Skeletal muscle cell (primary cell): Measurements from ENCODE around the gene SHROOM3.

Experiments
- DNase-seq: peaks from one replicate; pipeline ENCODE4 v3.0.0-alpha.2; 2010; ENCODE audit warnings: low read depth
- H3K4me3 ChIP-seq: 2 replicates; pipeline ENCODE4 v1.5.1; 2011; ENCODE audit warnings: low read depth, mild to moderate bottlenecking, control low read depth, low read length, moderate library complexity

The SHROOM3 gene

GRCh38 chr4:76809594-76810305 lies 374.7 kb downstream of the SHROOM3 start:
- H3K4me3 ChIP-seq: no peak overlapping the region
- no peak for DNase-seq

- peak; percentile 55 for DNase-seq
- no peak overlapping the region for H3K4me3 ChIP-seq
These were observed 376.8 kb downstream of the SHROOM3 start for GRCh38 chr4:76811604-76812412.

GRCh38 chr4:76813070-76813469 lies 378.0 kb downstream of the SHROOM3 start:
- DNase-seq: no peak
- H3K4me3 ChIP-seq: no peak overlapping the region

- no peak overlapping the region for H3K4me3 ChIP-seq
- DNase-seq: peak; percentile 65
These were observed 386.6 kb downstream of the SHROOM3 start for GRCh38 chr4:76821641-76822040.

- H3K4me3 ChIP-seq: no peak overlapping the region
- no peak for DNase-seq
These were observed 387.3 kb downstream of the SHROOM3 start for GRCh38 chr4:76822303-76822702.

- DNase-seq: no peak
- no peak overlapping the region for H3K4me3 ChIP-seq
These were observed 388.5 kb downstream of the SHROOM3 start for GRCh38 chr4:76823495-76823894.

GRCh38 chr4:76830612-76830963 lies 395.6 kb downstream of the SHROOM3 start:
- no peak overlapping the region for H3K4me3 ChIP-seq
- DNase-seq: no peak

GRCh38 chr4:76830964-76831703 lies 396.1 kb downstream of the SHROOM3 start:
- no peak overlapping the region for H3K4me3 ChIP-seq
- DNase-seq: peak; percentile 67

- H3K4me3 ChIP-seq: no peak overlapping the region
- DNase-seq: no peak
These were observed 396.8 kb downstream of the SHROOM3 start for GRCh38 chr4:76831711-76832373.
